K562 (cell line): Measurements from ENCODE around the gene STEAP1B. TPM values are rescaled to one million over a fixed set of nuclear protein-coding genes. Genes with fewer than 3 reads are reported as not detected.
A peak's percentile ranks its signal among the peaks of the same experiment; 100 is the strongest.

Source experiments
- ATAC-seq: fragments of 200-7000 bp; cut with Tn5 transposase; 3 replicates; pipeline ENCODE4 v1.9.1; 2020; ENCODE audit warnings: moderate library complexity
- BruUV-seq: library from RNA; stranded (reverse); fragments of 400-500 nt; replicated peaks from 2 replicates; lab custom pipeline; 2021; lab: Mats Ljungman, UMichigan
- CTCF ChIA-PET: fragments of 300-600 bp; formaldehyde crosslinking; extraction: SDS; loops from one replicate; lab custom pipeline; 2021; ENCODE audit warnings: low intra/inter-chr PET ratio; lab: Yijun Ruan, JAX
- POLR2A ChIA-PET: fragments of 300-600, 350-650 bp; sonication (Branson Sonifier 250); formaldehyde crosslinking; extraction: SDS; loops from one replicate; lab custom pipeline; 2021; ENCODE audit warnings: antibody characterized with exemption, inconsistent platforms; lab: Yijun Ruan, JAX
- DNase-seq, 4 experiments: peaks; one replicate each; pipeline versions ENCODE4 v3.0.0 to v3.0.0-alpha.2; 2011 to 2018; ENCODE audit warnings: low spot score in 3 of 4, mixed read lengths in 3 of 4; ENCODE audit errors: extremely low read depth in 1 of 4
- FAIRE-seq: peaks from 2 replicates; lab custom pipeline; 2011; peaks lifted over from hg19 to GRCh38; lab: Jason Lieb, UNC
- H2AFZ ChIP-seq: 2 replicates; pipeline ENCODE4 v1.6.0; 2011; ENCODE audit warnings: low read depth, low read length, control low read depth, inconsistent platforms
- H3K27ac ChIP-seq: fragments of 200-600 bp; 3 replicates; pipeline ENCODE4 v1.8.0; 2011; ENCODE audit warnings: low read depth, mild to moderate bottlenecking, control low read depth, inconsistent platforms, low read length, moderate library complexity, mixed read lengths; ENCODE audit errors: extremely low read depth
- H3K27me3 ChIP-seq, 2 experiments: fragments of 300-600 bp in 1 of 2; 2 replicates in 1 of 2; 3 replicates in 1 of 2; pipeline versions ENCODE4 v1.6.0 to v1.8.0; 2011; ENCODE audit warnings: inconsistent platforms in 2 of 2, low read length in 2 of 2, mild to moderate bottlenecking in 1 of 2, mixed read lengths in 1 of 2, moderate library complexity in 1 of 2; ENCODE audit not compliant: control insufficient read depth in 2 of 2, insufficient read depth in 2 of 2
- H3K36me3 ChIP-seq: fragments of 300-600 bp; 3 replicates; pipeline ENCODE4 v1.8.0; 2011; ENCODE audit warnings: mild to moderate bottlenecking, low read length, inconsistent platforms; ENCODE audit not compliant: control insufficient read depth, insufficient read depth
- H3K4me1 ChIP-seq, 2 experiments: fragments of 200-600 bp in 1 of 2; replicated peaks in 1 of 2; 2 replicates in 1 of 2; 3 replicates in 1 of 2; pipeline versions ENCODE4 v1.5.1 to v1.8.0; 2011; ENCODE audit warnings: inconsistent platforms in 2 of 2, low read length in 2 of 2, mild to moderate bottlenecking in 1 of 2, mixed read lengths in 1 of 2, moderate library complexity in 1 of 2; ENCODE audit not compliant: control insufficient read depth in 2 of 2, insufficient read depth in 2 of 2
- H3K4me2 ChIP-seq: 2 replicates; pipeline ENCODE4 v1.6.1; 2011; ENCODE audit warnings: low read length, control low read depth, inconsistent platforms, mixed read lengths; ENCODE audit not compliant: insufficient read depth
- H3K4me3 ChIP-seq: fragments of 200-600 bp; sonication (generic), shearing (Covaris generic); 2 replicates; pipeline ENCODE4 v1.5.1; 2016; ENCODE audit warnings: control low read depth, inconsistent platforms
- H3K79me2 ChIP-seq: fragments of 200-600 bp; 3 replicates; pipeline ENCODE4 v1.8.0; 2011; ENCODE audit warnings: low read length, inconsistent platforms; ENCODE audit not compliant: control insufficient read depth, insufficient read depth
- H3K9ac ChIP-seq, 2 experiments: 2 replicates each; pipeline versions ENCODE4 v1.6.0 to v1.6.1; 2011; ENCODE audit warnings: low read depth in 2 of 2, low read length in 2 of 2, control low read depth in 1 of 2, inconsistent platforms in 1 of 2, mild to moderate bottlenecking in 1 of 2, mixed read lengths in 1 of 2; ENCODE audit not compliant: insufficient read depth in 1 of 2
- H3K9me1 ChIP-seq: one replicate; pipeline ENCODE4 v1.6.0; 2011; ENCODE audit warnings: inconsistent platforms, mild to moderate bottlenecking, low read length, moderate library complexity; ENCODE audit not compliant: control insufficient read depth, insufficient read depth
- H3K9me3 ChIP-seq: replicated peaks from 2 replicates; pipeline ENCODE4 v1.5.1; 2011; ENCODE audit warnings: low read depth, low read length, inconsistent platforms; ENCODE audit not compliant: control insufficient read depth, insufficient read depth
- H4K20me1 ChIP-seq: replicated peaks from 2 replicates; pipeline ENCODE4 v1.6.1; 2011; ENCODE audit warnings: low read length, inconsistent platforms, mixed read lengths; ENCODE audit not compliant: control insufficient read depth, insufficient read depth
- ARID3B ChIP-seq: fragments of 250-450 bp; sonication (Bioruptor Pico); IDR thresholded peaks from 2 replicates; pipeline ENCODE4 v1.4.0; 2020; ENCODE audit warnings: borderline replicate concordance
- BCOR ChIP-seq: fragments of 450-650 bp; IDR thresholded peaks from 2 replicates; pipeline ENCODE4 v1.6.1; 2016
- CBX8 ChIP-seq: fragments of 200-600 bp; sonication (generic); IDR thresholded peaks from 2 replicates; pipeline ENCODE4 v1.6.1; 2012; ENCODE audit warnings: borderline replicate concordance, mixed run types, low read depth, mild to moderate bottlenecking, moderate library complexity, mixed read lengths, low read length, control low read depth, inconsistent platforms; ENCODE audit not compliant: poor library complexity, severe bottlenecking; ENCODE audit errors: extremely low read depth
- CHCHD3 ChIP-seq: fragments of 250-450 bp; sonication (Bioruptor Pico); IDR thresholded peaks from 2 replicates; pipeline ENCODE4 v2.1.2; 2022; ENCODE audit warnings: mild to moderate bottlenecking
- CREB3 ChIP-seq: fragments of 450-650 bp; conservative IDR thresholded peaks from 2 replicates; pipeline ENCODE4 v1.6.1; 2016; ENCODE audit warnings: missing genetic modification characterization, low read depth, mild to moderate bottlenecking, missing compliant biosample characterization, moderate library complexity
- ELK1 ChIP-seq: sonication (generic); formaldehyde crosslinking; IDR thresholded peaks from 2 replicates; pipeline ENCODE4 v1.8.1; 2022; ENCODE audit warnings: missing genetic modification reagents
- ETV1 ChIP-seq: fragments of 450-650 bp; conservative IDR thresholded peaks from 2 replicates; pipeline ENCODE4 v1.6.1; 2016; ENCODE audit warnings: missing genetic modification characterization, control low read depth, low read depth, missing compliant biosample characterization
- HMGXB4 ChIP-seq: sonication (generic); formaldehyde crosslinking; IDR thresholded peaks from 2 replicates; pipeline ENCODE4 v1.8.1; 2023; ENCODE audit warnings: mild to moderate bottlenecking, missing genetic modification reagents
- HNRNPL ChIP-seq: fragments of 200-400 bp; formaldehyde crosslinking; IDR thresholded peaks from 2 replicates; pipeline ENCODE4 v1.6.1; 2017; ENCODE audit warnings: low read depth, mild to moderate bottlenecking, low read length
- POLR3G ChIP-seq: IDR thresholded peaks from 2 replicates; pipeline ENCODE4 v1.6.1; 2011; ENCODE audit not compliant: insufficient read length, insufficient replicate concordance; ENCODE audit errors: extremely low read depth
- RAD21 ChIP-seq, 2 experiments: fragments of 250-450 bp in 1 of 2; fragments of 450-650 bp in 1 of 2; sonication (Bioruptor Pico) in 1 of 2; formaldehyde crosslinking in 1 of 2; IDR thresholded peaks in 1 of 2; conservative IDR thresholded peaks in 1 of 2; 2 replicates each; pipeline versions ENCODE4 v1.4.0 to v1.8.0; 2020 to 2022; ENCODE audit warnings: mild to moderate bottlenecking in 2 of 2, moderate library complexity in 1 of 2
- RBFOX2 ChIP-seq: fragments of 200-400 bp; formaldehyde crosslinking; IDR thresholded peaks from 2 replicates; pipeline ENCODE4 v1.6.1; 2017; ENCODE audit warnings: low read depth, mild to moderate bottlenecking, low read length, moderate library complexity
- RCOR1 ChIP-seq, 2 experiments: IDR thresholded peaks; 2 replicates each; pipeline ENCODE4 v1.6.1; 2012; ENCODE audit warnings: low read depth in 2 of 2, low read length in 2 of 2, borderline replicate concordance in 1 of 2, improper control_type of control experiment in 1 of 2
- SOX6 ChIP-seq: fragments of 450-650 bp; IDR thresholded peaks from 2 replicates; pipeline ENCODE4 v1.6.1; 2014; ENCODE audit warnings: mild to moderate bottlenecking
- TEAD4 ChIP-seq, 2 experiments: sonication (generic) in 1 of 2; formaldehyde crosslinking in 1 of 2; IDR thresholded peaks; 2 replicates each; pipeline versions ENCODE4 v1.6.1 to v1.8.0; 2012 to 2022; ENCODE audit warnings: borderline replicate concordance in 1 of 2, inconsistent platforms in 1 of 2, low read length in 1 of 2, mild to moderate bottlenecking in 1 of 2, missing genetic modification reagents in 1 of 2
- ZNF444 ChIP-seq: fragments of 250-450 bp; sonication (Bioruptor Pico); IDR thresholded peaks from 2 replicates; pipeline ENCODE4 v1.4.0; 2020; ENCODE audit warnings: mild to moderate bottlenecking, moderate library complexity
- WGBS: fragments of 100-300 bp; shearing (Covaris generic); methylation state at CpG from one replicate; pipeline ENCODE4 v1.1.6; 2016; ENCODE audit warnings: low coverage, mixed read lengths; ENCODE audit not compliant: insufficient coverage; ENCODE audit errors: missing lambda C conversion rate; 5-methylcytosine and 5-hydroxymethylcytosine counted together
- in situ Hi-C: fragments of 300-500 bp; cut with MboI; formaldehyde crosslinking; loops from 4 replicates; pipeline ENCODE4 v1.15.0; 2018; ENCODE audit warnings: inconsistent platforms, mixed read lengths
- intact Hi-C: fragments of 100-400 bp; cut with micrococcal nuclease; formaldehyde crosslinking; loops from 2 replicates; pipeline ENCODE4 v1.14.2; 2022
- polyA plus RNA-seq, 8 experiments: library from polyadenylated mRNA; depleted of rRNA in 4 of 8; stranded (reverse) in 5 of 8; unstranded in 3 of 8; fragments of >200 nt; fragmentation: Nextera tagmentation in 2 of 8; fragmentation: Illumina TruSeq in 1 of 8; extraction: Ambion mirVana in 2 of 8; extraction: Trizol in 1 of 8; gene quantifications; 2 replicates each; pipeline versions ENCODE4 v1.2.1 to v1.2.3, GENCODE V29; 2011 to 2014; ENCODE audit warnings: inconsistent platforms in 1 of 8, missing spikeins in 1 of 8
- total RNA-seq, 7 experiments: library from RNA; depleted of rRNA in 6 of 7; stranded (reverse); fragments of >200 nt in 6 of 7; fragmentation: Illumina TruSeq in 2 of 7; extraction: Trizol in 2 of 7; gene quantifications; 2 replicates each; pipeline versions ENCODE4 v1.2.1 to v1.2.3, GENCODE V29; 2011 to 2021; ENCODE audit warnings: low replicate concordance in 1 of 7

The STEAP1B gene
- total and polyA plus RNA-seq, 9 of the 15 experiments (the other 6 are each of a cell fraction or from before 2014, with no cell fraction given) = 20.0 to 38.5 (median 30.6) TPM

GRCh38 chr7:22373388-22373787 lies 126.6 kb downstream of the STEAP1B start:
- Histone ChIP-seq H3K4me3 (no peak overlapping the region), H3K9me1 (no peaks in the 10 kb centered on the region), H3K36me3 (no peaks in the 10 kb centered on the region), H3K27ac (peak overlapping the region; percentile 53), H4K20me1 (no peaks in the 10 kb centered on the region), H3K27me3 (no peaks in the 10 kb centered on the region), H3K79me2 (no peaks in the 10 kb centered on the region), H3K9me3 (no peaks in the 10 kb centered on the region), H3K4me2 (peak overlapping the region; percentile 48), H2AFZ (peak overlapping the region; percentile 78), H3K4me1 (peaks cover 0 to 23% of the 10 kb centered on the region in 2 experiments; a peak in 4 of 5 replicates), H3K9ac (peak overlapping the region in 1 of 2 experiments; percentile 31; a peak in 1 of 4 replicates)
- ChIA-PET POLR2A (interaction anchor here (0.6 to 3.6 kb wide), 5 partner anchors 12 to 34 kb away, joined by 3 to 16 read pairs (median 3); no protein-coding TSS in a partner anchor), CTCF (no interaction called here)
- 0% methylated on average over 3 of the region's 3 CpGs for WGBS
- ATAC-seq (peak; percentile 48), FAIRE-seq (peak; percentile 61), DNase-seq (peak in 2 of 4 experiments; percentile 28 to 65)
- in situ Hi-C loops = no loop called here
- intact Hi-C loops = no loop called here
- BruUV-seq = no TSS peak
- TF ChIP-seq HMGXB4 (CRISPR knock-in tag) (no peak), TEAD4 (IDR thresholded peaks at IDR 0.05; ENCODE audit: low read length) (peak; percentile 36; the same call in 1 of the 2 replicates), TEAD4 (CRISPR knock-in tag; IDR thresholded peaks at IDR 0.05; ENCODE audit: borderline replicate concordance) (no peak), RAD21 (CRISPR knock-in tag; conservative IDR thresholded peaks at IDR 0.05 in 1 of 2, IDR thresholded peaks at IDR 0.05 in 1 of 2) (no peak), ARID3B (CRISPR knock-in tag) (no peak), BCOR (no peak), RBFOX2 (no peak), POLR3G (no peak), HNRNPL (no peak), RCOR1 (IDR thresholded peaks at IDR 0.05; ENCODE audit: borderline replicate concordance in 1 of 2, low read depth in 2 of 2, low read length in 2 of 2) (peak in 1 of 2 experiments; percentile 83; a peak in 1 of 4 replicates), ETV1 (tag) (peak; percentile 56; the same call in 1 of the 2 replicates), CHCHD3 (CRISPR knock-in tag) (no peak), ELK1 (CRISPR knock-in tag) (no peak), CREB3 (tag) (no peak), ZNF444 (CRISPR knock-in tag) (no peak), SOX6 (peak; percentile 72), CBX8 (no peak)
